ENCODE data around the gene ELF1. TPM values are rescaled to one million over a fixed set of nuclear protein-coding genes. Genes with fewer than 3 reads are reported as not detected.

ELF1 gene
- total and polyA plus RNA-seq, 8 donors = 9.4 to 61.6 (median 36.7) TPM

DNA sequence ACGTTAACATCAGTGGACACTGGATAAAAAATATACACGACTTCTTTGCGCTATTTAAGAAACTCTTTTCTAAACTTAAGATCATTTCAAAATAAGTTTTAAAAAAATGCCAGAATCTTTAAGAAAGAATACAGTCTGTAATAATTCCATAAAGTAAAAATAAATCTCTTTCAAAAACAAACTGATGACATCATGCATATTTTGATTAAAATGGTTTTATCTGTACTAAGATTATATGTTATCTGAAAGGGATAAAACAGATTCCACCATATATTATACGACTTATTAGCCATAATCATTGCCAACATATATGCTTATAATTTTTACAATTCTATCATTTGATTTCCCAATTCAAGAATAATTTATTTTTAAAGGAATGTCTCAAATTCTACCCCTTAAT, 15.3 kb upstream of the ELF1 start:
- intact Hi-C loops (cut with DNase I) = no loop called here
- no peak for FAIRE-seq
- H3K9me3 ChIP-seq = no peaks in the 10 kb centered on the region
- H3K4me3 ChIP-seq = no peak overlapping the region
- TF ChIP-seq, protein P1, sequence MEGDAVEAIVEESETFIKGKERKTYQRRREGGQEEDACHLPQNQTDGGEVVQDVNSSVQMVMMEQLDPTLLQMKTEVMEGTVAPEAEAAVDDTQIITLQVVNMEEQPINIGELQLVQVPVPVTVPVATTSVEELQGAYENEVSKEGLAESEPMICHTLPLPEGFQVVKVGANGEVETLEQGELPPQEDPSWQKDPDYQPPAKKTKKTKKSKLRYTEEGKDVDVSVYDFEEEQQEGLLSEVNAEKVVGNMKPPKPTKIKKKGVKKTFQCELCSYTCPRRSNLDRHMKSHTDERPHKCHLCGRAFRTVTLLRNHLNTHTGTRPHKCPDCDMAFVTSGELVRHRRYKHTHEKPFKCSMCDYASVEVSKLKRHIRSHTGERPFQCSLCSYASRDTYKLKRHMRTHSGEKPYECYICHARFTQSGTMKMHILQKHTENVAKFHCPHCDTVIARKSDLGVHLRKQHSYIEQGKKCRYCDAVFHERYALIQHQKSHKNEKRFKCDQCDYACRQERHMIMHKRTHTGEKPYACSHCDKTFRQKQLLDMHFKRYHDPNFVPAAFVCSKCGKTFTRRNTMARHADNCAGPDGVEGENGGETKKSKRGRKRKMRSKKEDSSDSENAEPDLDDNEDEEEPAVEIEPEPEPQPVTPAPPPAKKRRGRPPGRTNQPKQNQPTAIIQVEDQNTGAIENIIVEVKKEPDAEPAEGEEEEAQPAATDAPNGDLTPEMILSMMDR (IDR thresholded peaks at IDR 0.05) = no peak
- no peaks in the 10 kb centered on the region for H3K36me3 ChIP-seq
- peaks cover 4 to 23% (median 13%) of the 10 kb centered on the region in 3 donors for H3K4me1 ChIP-seq
- H3K27me3 ChIP-seq = no peaks in the 10 kb centered on the region
- H3K27ac ChIP-seq = no peak overlapping the region
- ATAC-seq = no peak
- no peak for DNase-seq
- WGBS, 2 donors = 71 to 75% methylated on average over 4 of the region's 4 CpGs

DNA sequence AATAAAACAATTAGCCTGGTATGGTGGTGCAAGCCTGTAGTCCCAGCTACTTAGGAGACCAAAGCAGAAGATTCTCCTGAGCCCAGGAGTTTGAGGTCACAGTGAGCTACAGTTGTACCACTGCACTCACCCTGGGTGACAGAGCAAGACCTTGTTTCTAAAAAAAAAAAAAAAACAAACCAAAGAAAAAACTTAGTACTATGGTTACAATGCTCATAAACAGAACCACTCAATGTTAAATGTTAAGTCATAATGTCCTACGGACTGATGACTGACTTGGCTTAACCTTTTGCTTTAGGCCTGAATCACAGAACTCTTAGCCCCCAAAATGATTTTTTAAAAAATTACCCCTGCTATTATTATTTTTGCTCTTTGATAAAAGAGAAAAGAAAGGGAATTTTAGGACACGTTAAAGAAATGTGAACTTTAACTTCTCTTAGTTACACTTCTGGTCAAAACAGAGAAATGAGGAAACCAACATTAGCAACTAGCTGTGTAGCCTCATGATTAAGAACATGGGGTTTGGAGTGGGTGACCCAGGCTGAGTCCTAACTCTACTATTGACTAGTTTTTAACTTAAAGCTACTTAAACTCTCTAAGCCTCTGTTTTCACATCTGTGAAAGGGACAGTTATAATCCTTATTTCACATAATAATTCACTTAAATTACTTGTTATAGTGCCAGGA, 13.7 kb upstream of the ELF1 start:
- TF ChIP-seq, protein P1 (IDR thresholded peaks at IDR 0.05) = no peak
- Histone ChIP-seq H3K36me3 (no peaks in the 10 kb centered on the region), H3K27me3 (no peaks in the 10 kb centered on the region), H3K4me1 (peaks cover 4 to 23% (median 13%) of the 10 kb centered on the region in 3 donors), H3K27ac (no peak overlapping the region), H3K9me3 (no peaks in the 10 kb centered on the region), H3K4me3 (no peak overlapping the region)
- ATAC-seq (peak in 1 of 4 donors; percentile 18), FAIRE-seq (no peak), DNase-seq (no peak)
- intact Hi-C loops (cut with DNase I) = no loop called here
- WGBS, 2 donors = 29 to 36% methylated on average over 2 of the region's 2 CpGs

DNA sequence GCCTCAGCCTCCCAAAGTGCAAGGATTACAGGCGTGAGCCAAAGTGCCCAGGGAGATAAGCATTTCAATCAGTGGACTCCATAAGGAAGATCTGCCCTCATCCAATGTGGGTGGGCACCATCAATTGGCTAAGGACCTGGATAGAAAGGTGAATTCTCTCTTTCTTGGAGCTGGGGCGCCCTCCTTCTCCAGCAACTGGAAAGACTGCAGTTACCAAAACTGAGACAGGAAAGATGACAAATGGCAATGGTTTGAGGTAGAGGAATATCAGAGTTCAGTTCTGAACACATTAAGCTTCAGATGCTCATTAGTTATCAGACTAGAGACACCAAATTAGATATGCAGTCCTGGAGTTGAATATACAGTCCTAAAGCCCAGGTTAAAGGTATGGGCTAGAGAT, 10.5 kb upstream of the ELF1 start:
- H3K36me3 ChIP-seq = no peaks in the 10 kb centered on the region
- H3K27ac ChIP-seq = no peak overlapping the region
- H3K4me1 ChIP-seq = peaks cover 9 to 27% (median 24%) of the 10 kb centered on the region in 3 donors
- WGBS, 2 donors = 95 to 96% methylated on average over 2 of the region's 2 CpGs
- no peaks in the 10 kb centered on the region for H3K9me3 ChIP-seq
- H3K4me3 ChIP-seq = no peak overlapping the region
- FAIRE-seq (no peak), DNase-seq (no peak), ATAC-seq (no peak)
- no peaks in the 10 kb centered on the region for H3K27me3 ChIP-seq
- intact Hi-C loops (cut with DNase I) = no loop called here
- TF ChIP-seq, protein P1 (IDR thresholded peaks at IDR 0.05) = no peak

DNA sequence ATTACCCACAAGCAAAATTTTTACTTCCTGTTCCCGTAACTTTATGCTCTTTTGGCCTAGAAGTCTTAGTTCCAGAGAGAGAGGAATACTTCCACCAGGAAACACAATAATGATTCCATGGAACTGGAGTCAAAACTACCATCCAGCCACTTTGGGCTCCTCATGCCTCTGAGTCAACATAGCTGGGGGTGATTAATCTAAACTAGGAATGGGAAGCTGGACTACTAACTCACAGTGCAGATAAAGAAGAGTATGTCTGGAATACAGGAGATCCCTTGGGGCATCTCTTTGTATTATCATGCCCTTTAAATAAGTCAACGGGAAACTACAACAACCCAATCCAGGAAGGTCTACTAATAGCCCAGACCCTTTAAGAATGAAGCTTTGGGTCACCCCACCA, 8.9 kb upstream of the ELF1 start:
- Histone ChIP-seq H3K4me1 (peaks cover 8 to 26% (median 19%) of the 10 kb centered on the region in 3 donors), H3K27me3 (no peaks in the 10 kb centered on the region), H3K4me3 (no peak overlapping the region), H3K36me3 (no peaks in the 10 kb centered on the region), H3K27ac (no peak overlapping the region), H3K9me3 (no peaks in the 10 kb centered on the region)
- WGBS, 2 donors = 85 to 92% methylated on average over 2 of the region's 2 CpGs
- no peak for ATAC-seq
- no peak for FAIRE-seq
- intact Hi-C loops (cut with DNase I) = no loop called here
- DNase-seq = no peak
- TF ChIP-seq, protein P1 (IDR thresholded peaks at IDR 0.05) = no peak

DNA sequence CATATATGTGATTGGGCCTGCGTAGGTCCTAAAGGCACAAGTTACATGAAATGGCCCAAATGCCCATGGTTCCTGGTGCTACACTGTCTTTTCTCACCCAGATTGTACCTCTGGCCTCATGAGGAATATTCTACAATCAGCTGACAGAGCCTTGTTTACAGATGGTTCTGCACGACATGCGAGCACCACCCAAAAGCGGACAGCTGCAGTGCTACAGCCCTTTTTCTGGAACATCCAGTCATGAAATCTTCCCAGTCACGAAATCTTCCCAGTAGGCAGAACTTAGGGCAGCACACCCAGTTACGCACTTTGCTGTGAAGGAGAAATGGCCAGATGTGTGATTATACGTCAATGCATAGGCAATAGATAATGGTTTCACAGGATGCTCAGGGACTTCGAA, 7.7 kb upstream of the ELF1 start:
- TF ChIP-seq, protein P1 (IDR thresholded peaks at IDR 0.05) = no peak
- Histone ChIP-seq H3K9me3 (no peaks in the 10 kb centered on the region), H3K36me3 (no peaks in the 10 kb centered on the region), H3K4me1 (peaks cover 8 to 28% (median 19%) of the 10 kb centered on the region in 3 donors), H3K4me3 (no peak overlapping the region), H3K27me3 (no peaks in the 10 kb centered on the region), H3K27ac (no peak overlapping the region)
- no peak for DNase-seq
- intact Hi-C loops (cut with DNase I) = no loop called here
- ATAC-seq = no peak
- 96 to 97% methylated on average over 8 of the region's 8 CpGs for WGBS, 2 donors
- FAIRE-seq = no peak
